GM18517 (cell line): ENCODE measurements around the gene DNAJB13.
"Not testable (repeated sequence)": the region's sequence is repeated elsewhere in the genome, so short reads cannot be mapped to it uniquely, and the experiment has no call there.

Experiments used
- ATAC-seq: cut with Tn5 transposase; IDR thresholded peaks from one replicate; pipeline ENCODE4 v1.9.1; 2021; ENCODE audit warnings: mild to moderate bottlenecking, moderate library complexity; ENCODE audit not compliant: unreplicated experiment

Gene DNAJB13

DNA sequence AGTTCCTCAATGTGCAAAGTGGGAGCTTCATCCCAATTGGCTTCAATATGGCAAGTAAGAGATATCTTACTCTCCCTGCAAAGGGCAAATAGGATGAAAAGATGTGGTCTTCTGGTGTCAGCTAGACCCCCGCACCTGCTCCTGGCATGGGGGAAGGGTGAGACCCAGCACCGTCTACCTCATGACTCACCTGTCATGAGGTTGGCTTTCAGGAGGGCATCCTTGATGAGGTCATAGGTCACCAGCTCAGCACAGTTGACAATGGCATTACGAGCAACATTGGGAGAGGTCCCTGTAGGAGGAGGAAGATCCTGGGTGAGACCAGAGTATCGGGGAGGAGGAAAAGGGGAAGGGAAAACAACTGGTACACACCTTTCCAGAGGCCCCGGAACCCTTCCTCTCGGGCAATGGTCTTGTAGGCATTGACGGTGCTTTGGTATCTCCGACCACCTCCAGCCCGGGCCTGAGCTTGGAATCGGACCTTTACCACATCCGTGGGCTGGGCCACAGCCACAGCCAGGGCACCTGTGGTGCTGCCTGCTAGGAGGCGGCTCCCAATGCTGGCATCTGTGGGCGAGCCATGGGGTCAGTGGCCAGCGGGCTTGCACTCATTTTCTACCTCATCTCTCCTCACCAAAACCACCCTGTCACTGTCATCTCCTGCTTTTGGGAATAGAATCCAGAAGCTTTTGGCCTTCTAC lies 25.8 kb downstream of the DNAJB13 start:
- no peak for ATAC-seq

GRCh38 chr11:73977856-73978519 lies 27.2 kb downstream of the DNAJB13 start:
- ATAC-seq: no peak

DNA sequence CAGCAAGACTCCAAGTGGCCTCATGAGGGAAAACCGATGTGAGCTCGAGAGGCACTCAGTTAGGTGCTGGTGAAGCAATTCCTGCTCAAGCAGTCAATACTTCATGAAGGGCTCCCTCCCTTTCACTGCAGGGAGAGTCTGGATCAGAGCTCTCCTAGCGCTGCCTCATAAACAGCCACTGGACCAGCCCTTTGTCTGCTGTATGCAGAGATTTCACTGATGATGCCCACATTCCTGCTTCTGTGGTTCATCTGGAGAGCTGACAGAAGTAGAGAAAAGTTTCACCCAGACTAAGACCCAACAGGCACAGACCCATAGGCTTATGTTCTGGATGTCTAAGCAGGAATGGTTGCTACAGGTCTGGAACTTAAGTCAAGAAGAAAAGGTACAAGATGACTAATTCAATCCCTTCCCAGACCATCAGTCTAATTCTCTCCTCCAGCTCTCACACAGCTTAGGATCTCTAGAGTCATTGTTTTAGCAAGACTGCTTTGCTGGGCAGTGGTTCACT lies 27.8 kb downstream of the DNAJB13 start:
- no peak for ATAC-seq

DNA sequence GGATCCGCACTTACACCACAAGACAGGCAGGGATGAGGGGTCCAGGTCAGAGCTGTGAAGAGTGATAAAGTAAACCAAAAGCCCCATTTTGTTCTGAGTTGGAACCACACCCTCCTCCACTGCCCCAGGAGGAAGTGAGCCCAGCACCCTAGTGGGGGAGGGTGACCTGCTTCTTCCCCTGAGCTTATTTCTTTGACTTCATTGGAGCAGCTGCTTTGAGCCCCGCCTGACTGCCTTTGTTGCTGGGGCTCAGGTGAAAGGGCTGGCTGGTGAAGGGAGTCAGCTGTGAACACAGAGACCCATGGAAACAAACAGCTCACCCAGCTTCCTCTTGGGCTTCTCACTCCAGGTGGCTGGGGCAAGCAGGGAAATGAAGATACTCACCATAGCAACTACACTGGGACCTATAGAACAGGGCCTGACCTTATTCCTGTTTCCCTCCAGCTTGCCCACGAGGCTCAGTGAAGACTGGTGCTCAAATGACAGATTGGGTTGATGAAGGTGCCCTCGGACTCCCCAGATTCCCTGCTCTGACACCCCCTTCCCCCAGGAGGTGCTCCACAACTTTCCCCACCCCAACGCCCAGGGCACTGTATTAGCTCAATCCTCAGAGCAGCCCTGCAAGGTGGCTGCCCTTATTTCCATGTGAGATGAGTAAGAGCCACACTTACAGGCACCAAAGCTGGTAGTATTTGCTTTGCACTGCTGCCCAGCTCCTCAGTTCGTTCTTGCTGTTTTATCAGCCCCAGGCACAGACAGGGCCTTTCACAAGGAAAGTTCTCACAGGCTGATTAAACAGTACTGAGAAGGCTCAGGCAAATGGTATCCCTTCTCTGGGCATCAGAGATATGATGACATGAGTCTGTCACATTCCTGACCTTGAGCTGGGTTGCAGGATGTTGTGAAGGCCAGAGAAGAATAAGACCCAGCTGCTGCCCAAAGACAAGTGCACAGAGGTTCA lies 29.5 kb downstream of the DNAJB13 start:
- ATAC-seq: peak; percentile 47

- ATAC-seq: no peak
These were observed 30.4 kb downstream of the DNAJB13 start for GRCh38 chr11:73981051-73981805.

- peak; percentile 42 for ATAC-seq
These were observed 31.8 kb downstream of the DNAJB13 start, which contains the start of gene UCP2 for GRCh38 chr11:73982595-73982989. Gene UCP2, minus strand, starts transcription at chr11:73982843. Its CDS starts 4,465 bp downstream, at chr11:73978378.

- ATAC-seq: peak; percentile 60
These were observed 32.3 kb downstream of the DNAJB13 start for GRCh38 chr11:73982990-73983740.

DNA sequence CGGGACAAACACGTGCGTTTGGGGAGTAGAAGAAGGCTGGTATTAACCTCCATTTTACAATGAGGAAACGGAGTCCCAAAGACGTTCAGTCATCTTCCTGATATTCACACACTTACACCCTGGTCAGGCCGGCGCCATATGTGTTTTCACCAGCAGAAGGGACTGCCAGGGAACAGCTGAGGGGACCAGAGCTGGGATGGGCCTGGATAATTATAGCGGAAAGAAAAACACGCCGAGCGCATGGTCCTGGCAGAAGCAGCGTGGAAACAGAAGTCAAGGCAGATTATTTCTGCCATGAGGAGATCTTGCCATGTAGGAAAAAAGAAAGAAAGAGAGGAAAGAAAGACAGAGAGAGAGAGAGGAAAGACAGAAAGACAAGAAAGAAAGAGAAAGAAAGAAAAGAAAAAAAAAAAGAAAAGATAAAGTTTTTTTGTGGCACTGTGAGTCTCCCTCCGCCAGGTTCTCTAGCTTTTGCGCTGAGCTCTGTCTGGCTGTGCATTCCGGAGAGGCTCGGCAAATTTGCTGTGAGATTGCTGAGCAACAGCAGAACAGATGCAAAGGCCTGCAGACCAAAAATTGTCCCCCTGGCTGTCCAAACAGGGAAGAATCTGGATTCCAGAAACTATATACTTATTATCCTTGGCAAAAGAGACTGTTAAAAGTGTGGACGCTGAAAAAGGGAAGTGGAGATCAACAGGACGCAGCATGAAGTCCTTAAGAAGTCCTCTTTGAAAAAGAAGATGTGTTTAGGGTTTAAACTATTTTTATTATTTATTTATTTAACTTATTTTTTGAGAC lies 33.1 kb downstream of the DNAJB13 start:
- ATAC-seq: no peak

DNA sequence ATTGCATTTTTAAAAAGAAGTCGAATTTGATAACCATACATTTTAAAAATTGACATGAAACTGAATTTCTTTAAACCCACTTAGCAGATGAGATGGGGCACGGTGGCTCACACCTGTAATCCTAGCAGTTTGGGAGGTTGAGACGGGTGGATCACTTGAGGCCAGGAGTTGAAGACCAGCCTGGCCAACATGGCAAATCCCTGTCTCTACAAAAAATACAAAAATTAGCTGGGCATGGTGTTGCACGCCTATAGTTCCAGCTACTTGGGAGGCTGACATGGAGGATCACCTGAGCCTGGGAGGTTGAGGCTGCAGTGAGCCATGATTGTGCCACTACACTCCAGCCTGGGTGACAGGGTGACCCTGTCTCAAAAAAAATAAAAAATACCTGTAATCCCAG lies 34.8 kb downstream of the DNAJB13 start:
- not testable (repeated sequence) for ATAC-seq

GRCh38 chr11:73988227-73988626 lies 37.4 kb downstream of the DNAJB13 start:
- ATAC-seq: no peak

DNA sequence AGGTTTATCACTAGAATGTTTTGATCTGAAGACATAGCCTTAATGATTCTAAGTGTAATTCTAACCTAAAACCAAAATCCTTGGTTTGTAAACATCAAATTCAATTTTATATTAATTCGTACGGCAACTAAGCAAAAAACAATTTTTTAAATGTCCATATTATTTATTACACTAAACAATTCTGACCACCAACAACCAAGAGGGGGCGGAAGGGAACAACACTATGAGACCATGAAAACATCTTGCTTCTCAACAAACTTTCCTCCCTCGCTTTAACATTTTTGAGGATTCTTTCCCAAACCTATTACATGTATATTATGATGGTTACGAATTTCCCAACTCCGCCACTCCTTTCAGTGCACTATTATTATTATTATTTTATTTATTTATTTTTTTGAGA lies 38.3 kb downstream of the DNAJB13 start:
- no peak for ATAC-seq

- ATAC-seq: no peak
These were observed 39.9 kb downstream of the DNAJB13 start for GRCh38 chr11:73990730-73991129.

DNA sequence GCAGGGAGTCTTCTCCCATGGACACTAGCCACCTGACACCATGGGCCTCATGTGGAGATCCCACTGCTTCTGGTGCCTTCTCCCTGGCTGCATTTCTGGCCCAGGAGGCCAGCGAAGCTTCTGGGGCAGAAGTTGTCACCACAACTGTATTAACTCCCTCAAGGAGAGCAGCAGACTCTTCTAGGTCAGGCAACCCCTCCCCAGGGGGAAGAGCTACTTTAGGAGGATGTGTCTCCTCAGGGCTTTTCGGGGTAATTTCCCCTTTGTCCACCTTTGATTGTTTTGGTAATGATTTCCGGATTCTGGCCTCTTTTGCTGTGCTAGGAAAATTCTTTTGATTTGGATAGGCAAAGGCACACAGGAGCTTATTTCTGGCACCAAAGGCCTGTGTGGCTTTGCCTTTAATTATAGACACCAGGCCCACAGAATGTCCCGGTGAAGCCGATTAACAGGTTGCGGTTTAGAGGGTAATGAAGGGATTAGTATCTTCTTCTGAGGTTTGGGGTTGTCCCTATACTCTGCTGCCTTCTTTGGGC lies 40.7 kb downstream of the DNAJB13 start:
- ATAC-seq: no peak

DNA sequence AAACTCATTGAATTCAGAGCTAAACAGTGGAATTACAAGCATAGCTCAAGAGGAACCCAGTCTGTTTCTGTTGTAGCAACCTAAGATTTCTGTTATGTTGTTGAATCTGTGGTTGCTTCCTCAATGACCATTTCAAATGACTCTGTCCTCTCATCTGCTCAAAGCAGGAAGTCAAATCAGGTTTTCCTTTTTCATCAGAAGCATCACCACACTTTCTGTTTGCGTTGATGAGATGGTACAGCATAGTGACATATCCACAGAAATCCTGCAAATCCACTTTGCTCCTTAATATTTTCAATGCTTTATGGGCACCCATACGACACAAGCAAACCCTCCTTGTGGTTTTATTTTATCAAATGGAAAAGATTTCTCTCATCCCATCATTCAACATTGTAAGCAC lies 44.4 kb downstream of the DNAJB13 start:
- ATAC-seq: peak; percentile 54

GRCh38 chr11:73995731-73996130 lies 44.9 kb downstream of the DNAJB13 start:
- ATAC-seq: peak; percentile 30

DNA sequence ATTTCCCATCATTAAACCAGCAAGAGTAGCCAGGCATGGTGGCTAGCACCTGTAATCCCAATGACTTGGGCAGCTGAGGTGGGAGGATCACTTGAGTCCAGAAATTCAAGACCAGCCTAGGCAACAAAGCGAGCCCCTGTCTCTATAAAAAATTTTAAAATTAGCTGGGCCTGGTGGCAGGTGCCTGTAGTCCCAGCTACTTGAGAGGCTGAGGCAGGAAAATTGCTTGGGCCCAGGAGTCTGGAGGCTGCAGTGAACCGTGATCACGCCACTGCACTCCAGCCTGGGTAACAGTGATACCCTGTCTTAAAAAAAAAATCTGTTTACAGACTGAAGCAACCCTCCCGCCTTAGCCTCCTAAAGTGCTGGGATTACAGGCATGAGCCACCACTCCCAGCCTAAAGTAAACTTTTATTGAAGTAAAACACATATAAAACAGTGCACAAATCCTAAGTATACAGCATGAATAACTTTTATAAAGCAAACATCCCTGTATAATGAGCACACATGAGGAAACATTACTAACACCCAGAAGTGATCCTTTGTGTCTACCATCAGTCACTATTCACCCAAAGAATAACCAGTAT lies 45.4 kb downstream of the DNAJB13 start:
- no peak for ATAC-seq

- ATAC-seq: no peak
These were observed 46.4 kb downstream of the DNAJB13 start for GRCh38 chr11:73997120-73997770.
